Prostate gland (tissue), 2 donors: ENCODE data around the gene TMEM250. TPM values are rescaled to one million over a fixed set of nuclear protein-coding genes. Genes with fewer than 3 reads are reported as not detected.
"Not testable (repeated sequence)": the region's sequence is repeated elsewhere in the genome, so short reads cannot be mapped to it uniquely, and the experiment has no call there.

Experiments
- DNase-seq: peaks from one replicate; pipeline ENCODE4 v3.0.0-alpha.2; 2019; ENCODE audit warnings: low spot score
- H3K27ac ChIP-seq, 2 donors: fragments of 200-600 bp; sonication (generic); 2 replicates each; pipeline ENCODE4 v1.5.1; 2017 to 2019
- H3K27me3 ChIP-seq: fragments of 200-600 bp; sonication (generic); replicated peaks from 2 replicates; pipeline ENCODE4 v1.5.1; 2019; ENCODE audit not compliant: insufficient read depth
- H3K36me3 ChIP-seq, 2 donors: fragments of 200-600 bp; sonication (generic); 1 replicate in 1 of 2; 2 replicates in 1 of 2; pipeline versions ENCODE4 v1.5.1 to v1.8.1; 2017 to 2019
- H3K4me1 ChIP-seq: fragments of 200-600 bp; sonication (generic); replicated peaks from 2 replicates; pipeline ENCODE4 v1.5.1; 2019
- H3K4me3 ChIP-seq, 2 donors: fragments of 200-600 bp; sonication (generic); 2 replicates each; pipeline ENCODE4 v1.5.1; 2017 to 2019
- H3K9me3 ChIP-seq: fragments of 200-600 bp; sonication (generic); 2 replicates; pipeline ENCODE4 v1.5.1; 2017
- CTCF ChIP-seq, 4 experiments: fragments of 200-600 bp in 2 of 4; fragments of 450-650 bp in 2 of 4; sonication (generic) in 2 of 4; IDR thresholded peaks; 1 replicate in 3 of 4; 2 replicates in 1 of 4; pipeline ENCODE4 v1.5.1; 2016 to 2019; ENCODE audit warnings: antibody characterized with exemption in 4 of 4, mild to moderate bottlenecking in 2 of 4, moderate library complexity in 2 of 4
- POLR2A ChIP-seq: fragments of 450-650 bp; IDR thresholded peaks from one replicate; pipeline ENCODE4 v1.6.1; 2016; ENCODE audit warnings: antibody characterized with exemption, mild to moderate bottlenecking
- POLR2AphosphoS5 ChIP-seq: sonication (generic); formaldehyde crosslinking; IDR thresholded peaks from one replicate; pipeline ENCODE4 v1.6.1; 2017; ENCODE audit warnings: antibody characterized with exemption
- WGBS: methylation state at CpG from one replicate; pipeline ENCODE4 v1.1.5; 2018; 5-methylcytosine and 5-hydroxymethylcytosine counted together
- intact Hi-C: fragments of 100-400 bp; cut with DNase I; formaldehyde crosslinking; loops from one replicate; pipeline ENCODE4 v1.14.2; 2022
- total RNA-seq, 2 donors: library from RNA; depleted of rRNA; stranded (reverse); fragments of >200 nt; gene quantifications; one replicate each; pipeline ENCODE4 v1.1.0, GENCODE V29; 2016

Gene TMEM250
- total RNA-seq, 2 donors from 2014 or later = 44.7 to 65.1 TPM

- no peak for DNase-seq
- Histone ChIP-seq H3K4me1 (no peaks in the 10 kb centered on the region), H3K36me3 (no peaks in the 10 kb centered on the region), H3K9me3 (no peaks in the 10 kb centered on the region), H3K27ac (no peak overlapping the region), H3K27me3 (no peaks in the 10 kb centered on the region), H3K4me3 (no peak overlapping the region)
- WGBS = 0% methylated on average over 1 of the region's 1 CpG
- TF ChIP-seq POLR2AphosphoS5 (no peak), CTCF (IDR thresholded peaks at IDR 0.05) (no peak), POLR2A (no peak)
- intact Hi-C loops = no loop called here
Measured at GRCh38 chr9:136104488-136104800, 14.2 kb downstream of the TMEM250 start.

GRCh38 chr9:136103651-136104487 lies 14.8 kb downstream of the TMEM250 start:
- Histone ChIP-seq H3K27ac (no peak overlapping the region), H3K9me3 (no peaks in the 10 kb centered on the region), H3K27me3 (no peaks in the 10 kb centered on the region), H3K4me3 (no peak overlapping the region), H3K4me1 (no peaks in the 10 kb centered on the region), H3K36me3 (no peaks in the 10 kb centered on the region)
- DNase-seq = no peak
- TF ChIP-seq POLR2AphosphoS5 (no peak), CTCF (IDR thresholded peaks at IDR 0.05) (no peak), POLR2A (no peak)
- intact Hi-C loops = no loop called here
- 48% methylated on average over 25 of the region's 34 CpGs for WGBS

- H3K9me3 ChIP-seq, H3K27me3 ChIP-seq, H3K36me3 ChIP-seq, DNase-seq, H3K4me1 ChIP-seq, H3K4me3 ChIP-seq, H3K27ac ChIP-seq, intact Hi-C loops: not testable (repeated sequence)
- WGBS = 91% methylated on average over 12 of the region's 27 CpGs
Measured at GRCh38 chr9:136101615-136102074, 17.0 kb downstream of the TMEM250 start.

GRCh38 chr9:136100700-136101614 lies 17.7 kb downstream of the TMEM250 start:
- Histone ChIP-seq H3K36me3 (no peaks in the 10 kb centered on the region), H3K4me1 (peaks cover 4% of the 10 kb centered on the region), H3K27me3 (no peaks in the 10 kb centered on the region), H3K27ac (no peak overlapping the region), H3K4me3 (no peak overlapping the region), H3K9me3 (no peaks in the 10 kb centered on the region)
- intact Hi-C loops = no loop called here
- TF ChIP-seq POLR2A (no peak), POLR2AphosphoS5 (no peak), CTCF (IDR thresholded peaks at IDR 0.05) (no peak)
- no peak for DNase-seq
- WGBS = 74% methylated on average over 18 of the region's 30 CpGs

- Histone ChIP-seq H3K9me3 (no peaks in the 10 kb centered on the region), H3K4me3 (no peak overlapping the region), H3K4me1 (peaks cover 6% of the 10 kb centered on the region), H3K27me3 (no peaks in the 10 kb centered on the region), H3K36me3 (no peaks in the 10 kb centered on the region), H3K27ac (no peak overlapping the region)
- DNase-seq = no peak
- WGBS = 56% methylated on average over 24 of the region's 25 CpGs
- intact Hi-C loops = no loop called here
- no peak for TF ChIP-seq CTCF (IDR thresholded peaks at IDR 0.05)
- TF ChIP-seq POLR2AphosphoS5 = no peak
- no peak for TF ChIP-seq POLR2A
Measured at GRCh38 chr9:136099542-136099941, 19.1 kb downstream of the TMEM250 start.
